Stimulated activated CD4-positive, alpha-beta T cell treated with anti-CD3 and anti-CD28 coated beads, Interleukin-4, amount 100 ng/mL, for 4 hours (primary cell): Measurements from ENCODE around the gene DOCK1.

Experiments
- DNase-seq, 2 experiments: peaks; one replicate each; pipeline ENCODE4 v3.0.0-alpha.2; 2020

The DOCK1 gene

DNA sequence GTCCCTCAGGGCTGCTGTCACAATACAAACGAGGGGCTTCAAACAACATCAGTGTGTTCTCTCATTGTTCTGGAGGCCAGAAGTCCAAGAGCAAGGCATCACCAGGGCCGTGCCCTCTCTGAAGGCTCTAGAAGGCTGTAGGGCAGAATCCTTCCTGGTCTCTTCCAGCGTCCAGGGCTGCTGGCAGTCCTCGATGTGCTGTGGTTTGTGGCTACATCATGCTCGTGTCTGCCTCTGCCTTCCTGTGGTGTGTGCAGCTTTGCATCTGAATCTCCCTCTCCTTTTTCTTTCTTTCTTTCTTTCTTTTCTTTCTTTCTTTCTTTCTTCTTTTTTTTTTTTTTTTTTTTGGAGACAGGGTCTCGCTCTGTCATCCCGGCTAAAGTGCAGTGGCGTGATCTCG, 187.7 kb downstream of the DOCK1 start:
- no peak for DNase-seq

DNA sequence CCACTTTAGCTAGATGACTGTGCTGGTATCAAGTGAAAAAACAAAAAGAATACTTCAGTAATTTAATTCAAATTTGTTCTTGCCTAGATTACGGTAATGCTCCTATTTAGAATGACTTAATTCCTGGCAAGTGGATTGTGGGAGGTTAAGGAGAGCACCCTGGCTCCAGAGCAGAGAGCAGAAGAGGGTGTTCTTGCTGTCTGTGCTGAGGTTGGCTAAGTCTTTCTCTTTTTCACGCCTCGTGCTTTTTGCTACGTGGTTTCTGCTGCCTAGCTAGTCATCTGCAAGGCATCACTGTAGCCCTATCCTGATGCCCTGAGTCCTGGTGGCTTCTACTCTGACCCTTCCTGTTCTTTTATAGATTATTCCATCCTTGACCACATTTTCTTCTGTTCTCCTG, 189.8 kb downstream of the DOCK1 start:
- no peak for DNase-seq

DNA sequence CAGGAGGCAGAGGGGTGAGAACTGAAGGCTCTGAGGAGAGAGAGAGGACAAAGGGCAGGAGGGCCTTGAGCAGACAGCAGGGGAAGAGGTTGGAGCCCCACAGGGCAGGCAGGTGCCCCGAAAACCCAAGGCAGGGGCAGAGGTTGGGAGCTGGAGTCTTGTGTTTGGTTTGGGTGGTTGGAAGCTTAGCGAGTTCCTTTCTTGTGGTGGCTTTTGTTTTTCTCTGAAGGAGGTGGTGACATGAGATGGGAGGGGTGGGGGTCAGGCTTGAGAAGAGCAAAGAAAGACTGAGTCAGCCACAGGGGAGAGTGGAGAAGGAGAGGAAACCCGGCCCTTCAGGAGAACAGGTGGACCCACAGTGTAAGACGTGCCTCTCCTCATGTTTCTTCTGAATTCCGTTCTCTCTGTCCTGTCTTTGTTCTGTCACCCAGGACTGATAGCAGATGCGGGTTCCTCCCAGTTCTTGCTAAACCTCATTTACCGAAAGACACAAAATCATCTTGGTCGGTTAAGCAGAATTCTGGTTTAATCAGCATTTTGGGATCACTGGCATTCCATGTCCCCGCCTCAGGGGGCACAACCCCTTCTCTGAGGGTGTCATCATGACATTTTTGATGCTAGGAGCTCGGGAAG, 195.9 kb downstream of the DOCK1 start:
- no peak for DNase-seq

DNA sequence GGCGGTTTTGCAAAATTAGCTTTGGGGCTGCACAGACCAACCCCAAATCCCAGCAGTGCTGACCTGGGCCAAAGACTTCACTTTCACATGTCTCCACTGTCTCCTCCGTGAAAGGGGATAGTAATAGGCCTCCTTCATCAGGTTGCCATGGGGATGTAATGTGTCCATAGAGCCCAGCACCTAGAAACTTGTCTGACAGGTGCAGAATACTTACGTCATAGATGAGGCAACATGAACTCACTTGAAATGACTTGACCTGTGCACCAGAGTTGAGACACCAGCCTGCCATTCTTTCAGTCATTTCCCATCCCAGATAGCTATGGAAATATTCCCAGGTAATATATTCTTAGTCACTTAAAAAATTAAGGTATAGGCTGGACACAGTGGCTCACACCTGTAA, 196.9 kb downstream of the DOCK1 start:
- no peak for DNase-seq

DNA sequence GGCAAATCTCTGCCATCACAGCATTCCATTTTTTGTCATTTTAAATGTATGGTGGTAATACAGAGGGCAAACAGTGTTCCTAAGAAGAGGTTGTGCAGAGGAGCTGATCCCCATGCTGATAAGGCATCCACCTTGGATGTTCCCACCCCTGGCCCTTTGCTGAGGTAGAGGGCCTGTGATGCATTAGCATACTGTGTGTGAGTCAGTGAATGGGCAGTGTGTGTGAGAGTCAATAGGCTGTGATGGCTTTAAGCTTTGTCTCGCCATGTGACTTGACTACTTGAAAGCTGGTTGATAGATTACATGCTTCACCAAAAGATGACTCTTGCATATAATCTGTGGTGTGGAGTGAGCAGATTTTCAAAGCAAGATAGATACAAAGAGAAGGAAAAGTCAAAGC, 209.9 kb downstream of the DOCK1 start:
- no peak for DNase-seq

DNA sequence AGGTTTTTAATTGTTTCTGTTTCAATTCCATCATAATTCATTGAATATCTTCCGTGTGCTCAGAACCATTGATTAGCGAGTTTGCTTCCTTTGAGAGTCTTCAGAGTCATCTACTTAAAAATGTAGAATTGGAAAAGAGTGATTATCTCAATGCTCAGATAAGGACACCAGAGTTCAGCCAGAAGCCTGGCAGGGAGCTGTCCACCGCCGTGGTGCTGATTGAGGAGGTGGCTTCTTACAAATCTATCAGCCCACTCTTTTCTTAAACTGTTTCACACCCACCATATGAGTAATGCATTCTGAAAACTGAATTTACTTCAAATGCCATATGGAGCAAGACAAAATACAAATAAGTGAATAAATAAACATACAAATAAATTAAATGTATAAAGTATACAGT, 211.9 kb downstream of the DOCK1 start:
- peak in 1 of 2 experiments; percentile 18 for DNase-seq

DNA sequence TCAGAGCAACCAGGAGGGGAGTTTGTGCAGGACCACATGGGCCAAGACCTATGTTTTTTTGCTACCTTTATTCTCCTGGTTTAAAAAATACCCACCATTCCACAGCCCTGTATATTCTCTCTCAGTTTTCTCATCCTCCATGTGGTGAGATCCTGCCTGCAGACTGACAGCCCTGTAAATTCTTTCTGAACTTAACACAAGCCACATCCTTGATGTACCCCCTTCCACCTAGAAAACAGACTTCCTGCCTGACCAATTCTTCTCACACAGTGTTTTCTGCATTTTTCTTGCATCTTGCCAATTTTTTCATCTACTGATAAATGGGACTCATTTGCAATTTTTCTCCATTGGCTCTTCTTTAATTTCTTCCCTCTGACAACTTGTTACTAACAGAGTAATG, 212.8 kb downstream of the DOCK1 start:
- DNase-seq, result no peak

DNA sequence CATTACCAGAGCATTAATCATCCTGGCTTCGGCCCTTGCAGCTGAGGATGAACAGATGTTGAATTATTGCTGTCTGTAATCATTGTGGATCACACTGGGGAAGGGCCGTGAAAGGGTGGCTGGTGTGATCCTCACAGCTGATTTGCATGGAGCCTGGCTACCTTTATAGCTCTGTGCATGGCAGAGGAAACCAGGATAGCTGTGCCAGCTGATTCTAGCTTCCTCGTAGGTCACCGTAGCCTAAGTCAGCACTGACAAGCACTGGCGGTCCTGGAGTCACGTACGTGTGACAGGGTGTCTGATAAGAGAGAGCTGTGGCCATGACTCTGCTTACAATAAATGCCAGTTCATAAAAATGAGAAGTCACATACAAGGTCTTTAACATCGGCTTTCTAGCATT, 214.7 kb downstream of the DOCK1 start:
- DNase-seq, result no peak

DNA sequence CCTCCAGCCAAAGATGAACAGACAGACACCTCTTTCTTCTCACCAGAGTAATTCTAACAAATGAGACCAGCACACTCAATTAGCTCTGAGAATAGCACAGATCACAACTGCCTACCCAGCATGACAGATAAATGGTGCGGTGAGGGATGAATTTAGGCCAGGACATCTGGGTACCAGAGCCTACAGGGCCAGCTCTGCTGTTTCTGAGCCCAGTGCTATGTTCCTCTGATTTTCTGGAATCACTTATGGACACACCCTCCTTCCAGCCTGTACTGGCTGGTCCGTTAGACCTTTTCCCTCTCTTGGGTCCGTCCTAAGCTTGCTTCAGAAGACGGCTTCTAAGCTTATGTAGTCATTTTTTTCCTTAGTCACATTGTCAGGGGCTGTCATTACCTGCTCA, 217.6 kb downstream of the DOCK1 start:
- no peak for DNase-seq

DNA sequence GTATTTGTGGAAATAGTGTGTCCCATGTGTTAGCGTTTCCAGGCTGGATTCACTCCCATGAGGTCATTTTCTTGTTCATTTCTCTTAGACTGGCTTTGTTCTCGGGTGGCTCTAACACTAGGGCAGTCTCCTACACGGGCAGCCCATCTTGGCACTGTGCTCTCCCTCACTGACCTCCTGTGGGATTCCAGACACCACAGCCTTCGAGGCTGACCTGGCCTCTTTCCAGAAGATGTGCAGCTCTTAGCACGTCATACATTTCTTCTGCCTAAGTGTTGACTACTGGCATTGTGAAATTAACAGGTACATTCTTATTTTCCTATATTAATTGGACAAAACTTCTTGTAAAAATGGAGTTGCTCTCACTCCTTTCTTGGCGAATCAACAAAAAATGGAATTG, 218.4 kb downstream of the DOCK1 start:
- no peak for DNase-seq

DNA sequence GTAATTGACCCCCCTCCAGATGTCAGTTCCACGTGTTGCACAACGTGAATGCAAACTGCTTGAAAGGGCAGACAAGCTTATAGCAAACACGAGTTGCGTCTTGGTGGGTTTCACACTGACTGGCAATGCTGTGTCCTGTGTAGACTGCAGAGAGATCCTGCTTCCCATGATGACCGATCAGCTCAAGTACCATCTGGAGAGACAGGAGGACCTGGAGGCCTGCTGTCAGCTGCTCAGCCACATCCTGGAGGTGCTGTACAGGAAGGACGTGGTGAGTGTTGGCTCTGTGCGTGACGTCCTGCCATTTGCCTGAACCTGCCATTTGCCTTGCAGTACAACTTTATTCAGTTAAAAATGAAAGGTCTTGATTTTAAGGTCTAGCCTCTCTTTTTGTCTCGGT, 220.1 kb downstream of the DOCK1 start:
- DNase-seq, result no peak

DNA sequence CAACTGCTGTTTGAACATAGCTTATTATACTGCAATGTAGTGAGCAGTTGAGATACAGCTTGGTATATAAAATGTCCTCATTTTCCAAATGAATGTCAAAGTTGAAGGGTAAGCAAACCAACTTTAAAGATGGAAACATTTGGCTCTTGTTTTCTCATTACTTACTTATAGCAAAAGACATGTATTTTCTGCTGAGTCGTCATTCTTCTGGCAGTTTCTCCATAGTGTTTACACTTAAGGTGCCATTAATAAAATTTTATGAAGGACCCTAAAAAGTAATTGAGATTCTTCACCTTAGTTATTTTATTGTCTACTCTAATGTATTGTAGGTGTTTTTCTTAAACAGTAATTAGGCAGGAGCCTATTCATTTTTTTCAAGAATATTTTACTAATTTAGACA, 222.6 kb downstream of the DOCK1 start:
- no peak for DNase-seq

DNA sequence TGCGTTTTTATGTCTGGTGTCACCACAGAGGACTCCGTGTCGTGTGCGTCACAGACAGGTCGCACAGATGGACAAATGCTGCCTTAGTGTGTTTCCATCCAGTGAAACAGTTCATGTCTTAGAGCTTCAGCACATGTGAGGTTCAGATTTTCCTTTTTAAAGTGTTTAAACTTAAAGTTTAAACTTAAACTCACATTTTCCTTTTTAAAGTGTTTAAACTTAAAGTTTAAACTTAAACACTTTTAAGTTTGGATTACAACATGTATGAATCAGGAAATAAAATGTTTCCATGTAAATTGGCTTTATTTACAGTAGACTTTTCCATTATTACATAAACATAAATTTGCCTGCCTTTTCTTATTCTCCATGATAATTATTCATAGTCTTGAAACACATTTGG, 223.9 kb downstream of the DOCK1 start:
- DNase-seq, result no peak

DNA sequence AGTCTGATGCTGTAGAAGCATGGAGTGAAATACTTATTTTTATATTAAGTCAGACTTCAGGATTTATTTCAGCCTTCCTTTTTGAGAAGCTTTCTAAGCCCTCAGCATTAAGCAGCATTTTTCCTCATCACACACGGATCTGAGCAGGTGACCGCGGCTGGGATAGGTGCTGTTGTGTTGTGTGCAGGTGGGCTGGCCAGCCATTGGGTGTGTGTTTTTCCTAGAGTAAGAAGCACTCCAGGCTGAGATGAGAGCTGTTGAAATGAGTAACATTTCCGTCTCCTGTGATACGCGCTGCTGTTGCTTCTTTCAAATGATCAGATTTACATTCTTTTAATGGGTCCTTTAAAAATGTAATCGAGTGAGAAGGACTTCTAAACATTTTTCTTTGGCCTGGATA, 227.2 kb downstream of the DOCK1 start:
- no peak for DNase-seq

DNA sequence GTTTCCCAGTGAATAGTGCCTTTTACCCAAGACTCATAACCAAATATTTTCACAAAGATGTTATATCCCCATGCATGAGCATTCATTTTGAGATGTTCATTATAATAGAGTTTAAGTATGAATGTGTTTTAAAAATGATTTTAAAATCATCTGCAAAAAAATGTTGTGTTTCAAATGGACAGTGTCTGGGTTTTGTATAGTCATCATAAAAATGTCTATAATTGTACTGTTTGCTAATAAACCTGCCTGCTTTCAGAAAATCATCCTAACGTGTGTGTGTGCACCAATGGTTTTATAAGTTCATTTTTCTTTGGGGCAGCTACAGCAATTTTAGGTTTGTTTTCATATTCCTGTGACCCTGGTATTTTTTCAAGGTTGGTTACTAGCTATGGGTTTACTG, 228.0 kb downstream of the DOCK1 start:
- DNase-seq, result no peak

DNA sequence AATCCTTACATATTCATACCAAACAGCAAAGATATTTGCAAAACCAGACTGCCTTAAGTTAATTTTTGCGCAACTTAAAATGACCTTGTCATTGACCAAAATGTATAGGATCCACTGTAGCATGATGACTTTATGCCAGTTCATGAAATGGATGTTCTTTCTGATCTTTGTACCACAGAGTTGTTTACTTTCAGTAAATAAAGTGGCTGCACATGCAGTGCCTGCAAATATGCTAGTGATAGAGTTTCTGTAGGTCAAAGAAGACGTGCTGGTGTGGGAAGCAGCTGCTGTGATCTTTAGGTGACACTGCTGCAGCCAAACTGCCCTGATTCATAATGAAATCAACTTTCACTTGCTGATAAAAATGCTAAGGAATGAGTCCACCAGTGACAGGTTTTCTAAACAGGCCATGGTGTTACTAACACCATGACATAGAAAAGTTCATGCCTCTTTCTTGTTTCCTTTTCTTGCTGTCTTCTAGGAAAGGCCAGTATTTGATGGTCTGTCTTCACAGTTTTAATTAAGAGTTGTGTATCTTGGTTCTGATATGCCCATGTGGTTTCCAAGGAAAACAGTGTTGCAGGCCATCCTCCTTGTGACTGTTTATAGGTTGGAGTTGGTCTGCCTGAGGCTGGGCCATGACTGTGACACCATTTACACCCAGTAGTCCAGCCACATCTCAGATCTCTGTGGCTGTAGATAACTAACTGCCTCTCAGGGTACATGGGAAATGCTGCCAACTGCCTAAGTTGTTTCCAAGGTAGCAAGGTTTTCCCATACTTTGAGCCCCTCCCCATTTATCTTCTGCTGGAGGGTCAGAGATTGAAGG, 228.7 kb downstream of the DOCK1 start:
- no peak for DNase-seq

DNA sequence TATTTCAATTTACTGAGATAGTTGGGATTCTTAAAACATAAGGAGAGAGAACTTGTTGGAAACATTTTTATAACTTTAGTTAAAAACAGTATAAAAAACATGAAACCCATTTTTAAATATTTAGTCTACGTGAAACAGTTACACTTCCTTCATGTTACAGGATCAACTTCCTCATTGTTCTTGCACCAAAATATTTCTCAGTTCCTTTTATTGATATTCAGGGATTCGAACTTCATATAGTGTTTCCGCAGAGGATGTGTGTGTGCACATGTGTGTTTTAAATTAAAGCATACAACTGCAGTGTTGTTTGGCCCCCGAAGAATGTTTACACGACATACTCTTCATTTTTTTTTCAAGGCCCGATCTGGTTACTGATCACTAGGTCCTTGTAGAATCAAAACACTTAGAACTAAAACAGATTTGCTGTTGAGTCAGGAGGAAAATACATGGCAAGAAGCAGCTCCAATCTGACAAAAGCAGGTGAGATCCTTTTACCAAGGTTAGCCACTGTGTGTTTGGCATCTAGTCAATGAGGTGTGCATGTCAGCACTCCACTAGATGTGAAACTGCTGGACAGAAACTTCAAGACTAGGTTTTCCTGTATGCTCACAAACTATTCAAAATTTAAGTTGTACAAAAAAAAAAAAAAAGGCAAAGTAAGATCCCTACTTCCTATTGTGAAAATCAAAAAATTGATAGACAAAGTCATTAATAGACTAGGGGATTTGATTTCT, 230.8 kb downstream of the DOCK1 start:
- no peak for DNase-seq

DNA sequence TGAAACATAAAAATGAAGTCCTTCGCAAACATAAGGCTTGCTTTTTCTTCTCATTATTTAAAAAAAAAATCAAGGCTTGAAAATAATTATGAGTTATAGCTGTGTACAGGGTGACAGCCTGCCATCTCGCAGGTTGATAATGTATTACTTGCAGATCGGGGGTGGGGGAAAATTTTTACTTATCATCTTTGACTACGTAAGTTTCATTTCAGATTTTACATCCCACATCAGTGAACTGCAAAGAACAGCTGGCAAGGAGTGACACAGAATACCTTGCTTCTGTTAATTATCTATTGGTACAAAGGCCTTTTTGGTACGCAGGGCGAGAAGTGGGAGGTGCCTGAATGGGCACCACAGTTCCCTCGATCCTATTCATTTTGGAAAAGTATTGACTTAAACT, 232.2 kb downstream of the DOCK1 start:
- no peak for DNase-seq

DNA sequence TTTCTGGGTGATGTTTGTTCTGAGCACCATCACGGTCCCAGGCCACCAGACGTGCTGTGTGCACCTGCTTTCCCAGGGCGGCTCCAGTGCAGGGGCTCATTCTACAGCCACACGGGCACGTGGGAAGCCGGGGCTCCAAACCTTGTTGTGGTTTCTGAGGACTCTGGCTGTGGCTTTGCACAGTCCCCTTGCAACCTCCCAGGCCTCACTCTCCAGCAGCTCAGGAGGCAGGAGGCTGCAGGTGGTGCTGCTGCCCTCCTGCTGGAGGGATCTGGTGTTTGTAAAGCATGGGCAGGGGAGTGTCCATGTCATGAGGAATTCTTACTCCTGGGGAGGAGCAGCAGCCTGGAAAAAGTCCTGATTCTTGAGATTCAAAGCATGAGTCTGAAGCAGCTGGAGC, 236.9 kb downstream of the DOCK1 start:
- DNase-seq, result no peak

DNA sequence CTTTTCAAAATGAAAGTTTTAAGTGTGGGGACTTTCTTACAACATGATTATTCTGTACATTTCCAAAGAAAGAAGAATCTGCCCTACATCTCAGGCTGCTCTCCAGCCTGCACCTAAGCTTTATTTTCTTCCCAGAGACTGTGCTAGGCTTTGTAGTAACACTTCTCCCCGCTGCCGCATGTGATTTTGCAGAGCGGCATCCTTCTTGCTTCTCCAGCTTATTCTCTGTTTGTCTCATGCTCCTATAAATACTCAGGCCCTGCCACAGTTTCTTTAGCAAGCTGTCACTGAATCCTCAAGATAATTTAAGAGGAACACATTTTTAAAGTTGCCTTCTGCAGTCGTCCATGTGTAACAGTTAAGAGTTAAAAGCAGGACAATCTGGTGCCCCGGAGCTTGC, 237.6 kb downstream of the DOCK1 start:
- no peak for DNase-seq

DNA sequence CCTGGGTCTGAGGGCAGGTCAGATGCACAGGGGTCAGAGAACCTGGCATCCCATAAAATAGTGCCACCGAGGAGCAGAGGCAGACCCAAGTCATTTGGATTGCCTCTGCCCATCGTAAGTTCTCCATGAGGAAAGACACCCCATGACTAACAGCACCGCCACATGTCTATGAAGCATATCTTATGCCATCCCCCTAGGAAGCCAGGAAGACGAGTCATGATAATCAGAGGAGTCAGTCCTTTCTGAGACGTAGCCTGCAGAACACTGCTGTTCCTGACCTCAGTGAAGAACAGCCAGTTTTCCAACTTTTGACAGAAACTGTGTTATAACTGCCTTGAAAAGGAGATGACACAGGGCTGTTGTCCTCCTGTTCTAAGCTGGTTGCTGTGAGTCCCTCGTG, 239.9 kb downstream of the DOCK1 start:
- no peak for DNase-seq

DNA sequence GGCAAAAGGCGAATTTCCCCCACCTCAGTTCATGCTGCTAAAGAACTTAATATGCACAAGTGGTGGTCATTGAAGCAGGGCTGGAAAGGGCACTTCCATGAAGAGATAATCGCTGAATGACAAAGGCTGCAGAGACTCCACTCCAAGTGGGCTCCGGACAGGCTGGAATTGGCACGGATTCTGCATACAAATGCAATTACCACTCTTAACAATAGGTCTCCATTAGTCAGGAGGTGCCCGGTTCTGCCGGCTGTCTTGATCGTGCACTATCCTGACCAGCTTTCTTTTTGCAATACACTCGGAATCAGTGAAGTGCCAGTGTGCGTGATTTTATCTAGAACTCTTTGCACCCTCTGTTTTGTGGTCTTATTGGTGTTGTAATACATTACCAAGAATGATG, 241.4 kb downstream of the DOCK1 start:
- no peak for DNase-seq

DNA sequence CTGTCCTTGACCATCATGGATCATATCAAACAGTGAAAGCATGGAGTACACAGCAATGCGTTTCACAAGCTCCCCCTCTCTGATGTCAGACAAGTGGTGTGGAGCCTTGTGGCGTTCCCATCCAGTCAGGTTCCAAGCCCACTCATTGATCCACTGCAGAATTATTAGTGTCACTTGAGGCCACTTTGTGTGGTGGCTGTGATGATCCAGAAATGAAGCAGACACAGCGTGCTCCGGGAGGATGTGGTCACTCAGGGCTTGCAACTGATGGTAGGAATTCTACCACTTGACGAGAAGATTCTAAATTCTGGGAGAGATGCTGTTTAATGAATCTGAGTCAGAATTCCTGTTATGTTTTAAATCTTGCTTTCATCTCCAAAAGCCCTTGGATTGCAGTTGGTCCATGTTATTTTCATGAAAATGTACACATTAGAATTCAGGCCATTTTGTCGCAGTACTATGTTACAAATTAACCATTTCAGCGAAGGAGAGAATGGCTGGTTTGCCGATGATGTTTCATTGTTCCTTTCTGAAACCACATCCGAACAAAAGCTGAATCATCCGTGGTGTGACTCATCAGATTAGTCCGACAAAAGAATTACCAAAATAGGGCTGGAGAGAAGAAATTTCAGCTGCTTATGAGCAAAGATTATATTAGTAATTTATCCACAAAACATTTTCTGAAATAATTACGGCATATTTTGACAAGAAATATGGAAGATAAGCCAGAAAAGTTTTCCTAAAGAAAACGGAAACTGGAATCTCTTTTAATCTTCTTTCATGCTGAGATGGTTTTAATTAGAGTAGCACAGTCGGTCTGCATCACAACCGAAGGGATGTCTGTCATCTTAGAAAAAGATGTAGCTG, 243.1 kb downstream of the DOCK1 start:
- no peak for DNase-seq
